HG03139 (cell line): ENCODE data around the gene POLN.

Experiments used
- ATAC-seq: cut with Tn5 transposase; IDR thresholded peaks from one replicate; pipeline ENCODE4 v1.9.1; 2021; ENCODE audit not compliant: unreplicated experiment

The POLN gene

DNA sequence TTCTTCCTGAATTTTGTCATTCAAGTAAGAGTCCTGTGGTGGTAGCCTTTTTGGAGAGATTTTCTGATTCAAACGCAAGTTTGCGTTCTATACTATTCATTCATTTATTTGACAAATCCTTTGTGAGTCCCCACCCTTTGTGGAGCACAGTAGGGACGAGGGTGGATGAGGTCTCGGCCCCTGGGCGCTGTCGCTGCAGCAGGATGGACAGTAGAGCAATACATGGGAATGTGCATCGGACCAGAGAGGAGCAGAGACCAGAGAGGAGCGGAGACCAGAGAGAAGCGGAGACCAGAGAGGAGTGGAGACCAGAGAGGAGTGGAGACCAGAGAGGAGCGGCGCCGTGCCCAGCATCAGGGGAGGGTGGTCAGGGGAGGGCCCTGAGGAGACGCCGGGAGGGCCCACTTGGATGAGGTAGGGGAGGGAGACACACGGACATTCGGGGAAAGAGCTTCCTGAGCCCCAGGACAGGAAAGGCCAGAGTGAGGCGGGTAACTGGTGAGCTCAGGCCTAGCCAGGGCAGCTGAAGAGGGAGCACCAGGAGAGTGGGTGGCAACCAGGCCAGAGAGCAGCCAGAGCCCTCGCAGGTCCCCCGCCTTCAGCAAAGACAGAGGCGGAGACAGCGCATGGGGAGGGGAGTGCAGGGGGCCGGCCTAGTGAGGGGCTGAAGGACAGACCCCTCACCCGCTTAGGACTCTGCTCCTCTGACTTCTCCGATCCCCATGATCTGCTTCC lies 115.4 kb downstream of the POLN start:
- ATAC-seq: no peak

DNA sequence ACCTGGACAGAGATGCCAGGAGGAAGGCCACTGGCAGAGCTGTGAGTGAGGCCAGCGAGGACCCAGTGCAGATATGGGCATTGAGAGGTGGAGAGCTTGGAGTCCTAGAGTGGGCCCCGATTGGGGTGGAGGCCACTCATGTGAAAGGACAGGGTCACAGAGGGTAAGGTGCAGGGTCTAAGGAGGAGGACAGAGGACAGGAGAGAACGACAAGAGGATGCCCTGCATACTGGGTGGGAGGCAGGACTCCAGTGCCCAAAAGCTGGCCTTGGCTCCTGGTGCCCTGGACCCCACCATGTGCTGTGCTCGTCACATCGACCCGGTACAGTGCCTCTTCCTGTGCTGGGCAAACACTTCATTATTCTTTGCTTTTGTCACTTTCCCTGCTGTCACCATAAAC lies 116.1 kb downstream of the POLN start:
- no peak for ATAC-seq

DNA sequence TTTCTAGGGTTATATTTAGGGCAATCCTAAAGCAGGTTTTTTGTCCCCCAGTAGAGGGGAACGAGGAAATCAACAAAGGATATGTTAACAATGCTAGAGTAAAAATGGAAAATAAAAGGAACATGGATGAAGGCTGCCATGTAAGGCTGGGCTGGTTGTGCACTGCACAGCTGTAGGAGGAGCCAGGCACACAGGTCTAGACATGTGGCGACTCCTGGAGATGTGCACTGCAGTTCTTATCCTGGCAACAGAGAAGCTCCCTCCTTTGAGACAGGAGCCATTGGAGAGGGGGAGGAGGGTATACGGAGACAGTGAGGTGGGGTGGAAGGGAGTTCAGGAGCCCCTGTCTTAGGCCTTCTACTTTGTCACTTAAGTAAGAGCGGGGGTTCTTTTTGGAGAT lies 116.9 kb downstream of the POLN start:
- ATAC-seq: no peak

DNA sequence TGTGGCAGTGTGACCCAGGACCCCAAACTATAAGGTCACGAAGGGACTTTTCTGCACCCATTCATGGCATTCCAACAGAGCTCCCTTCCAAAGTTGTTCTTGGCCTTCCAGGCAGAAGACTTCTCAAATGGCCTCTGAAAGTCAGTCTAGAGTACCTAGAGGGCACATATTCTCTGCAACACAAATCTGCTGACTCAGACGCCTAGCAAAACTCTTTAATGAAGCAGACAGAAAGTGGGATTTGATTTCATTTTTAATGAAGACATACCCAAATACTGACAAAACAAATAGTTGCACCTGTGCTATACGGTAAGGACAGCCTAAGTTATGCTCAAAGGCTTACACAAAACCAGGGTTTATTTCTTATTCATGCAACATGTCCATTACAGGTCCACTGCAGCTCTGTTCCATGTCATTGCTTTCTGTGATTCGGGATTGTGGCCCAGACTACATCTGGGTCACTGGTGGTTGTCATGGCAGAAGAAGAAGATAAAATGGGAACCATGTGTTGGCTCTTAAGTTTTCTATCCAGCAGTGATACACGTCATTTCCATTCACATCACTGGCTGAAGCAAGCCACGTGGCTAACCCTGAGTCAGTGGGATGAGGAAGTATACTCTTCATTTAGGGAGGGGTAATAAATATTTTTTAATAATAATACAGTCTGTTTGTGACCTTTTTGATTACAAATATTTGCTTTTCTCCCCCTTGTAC lies 125.1 kb downstream of the POLN start:
- ATAC-seq: no peak

DNA sequence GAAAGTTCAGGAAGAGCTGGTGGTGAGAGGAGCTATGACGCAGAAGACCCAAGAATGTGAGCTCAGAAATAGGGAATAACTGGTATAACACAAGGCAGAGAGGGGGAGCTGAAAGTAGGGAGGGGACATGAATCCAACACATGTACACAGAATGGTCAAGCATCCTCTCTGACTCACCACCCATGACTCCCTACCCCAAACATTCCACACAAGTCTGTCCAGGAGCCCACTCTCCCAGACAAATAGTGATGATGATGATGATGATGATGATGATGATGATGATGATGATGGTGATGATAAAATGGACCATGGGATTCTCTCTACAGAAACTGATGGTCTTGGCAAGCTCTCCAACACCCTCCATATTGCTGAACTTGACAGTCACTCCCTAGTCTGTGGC lies 136.4 kb downstream of the POLN start:
- no peak for ATAC-seq

DNA sequence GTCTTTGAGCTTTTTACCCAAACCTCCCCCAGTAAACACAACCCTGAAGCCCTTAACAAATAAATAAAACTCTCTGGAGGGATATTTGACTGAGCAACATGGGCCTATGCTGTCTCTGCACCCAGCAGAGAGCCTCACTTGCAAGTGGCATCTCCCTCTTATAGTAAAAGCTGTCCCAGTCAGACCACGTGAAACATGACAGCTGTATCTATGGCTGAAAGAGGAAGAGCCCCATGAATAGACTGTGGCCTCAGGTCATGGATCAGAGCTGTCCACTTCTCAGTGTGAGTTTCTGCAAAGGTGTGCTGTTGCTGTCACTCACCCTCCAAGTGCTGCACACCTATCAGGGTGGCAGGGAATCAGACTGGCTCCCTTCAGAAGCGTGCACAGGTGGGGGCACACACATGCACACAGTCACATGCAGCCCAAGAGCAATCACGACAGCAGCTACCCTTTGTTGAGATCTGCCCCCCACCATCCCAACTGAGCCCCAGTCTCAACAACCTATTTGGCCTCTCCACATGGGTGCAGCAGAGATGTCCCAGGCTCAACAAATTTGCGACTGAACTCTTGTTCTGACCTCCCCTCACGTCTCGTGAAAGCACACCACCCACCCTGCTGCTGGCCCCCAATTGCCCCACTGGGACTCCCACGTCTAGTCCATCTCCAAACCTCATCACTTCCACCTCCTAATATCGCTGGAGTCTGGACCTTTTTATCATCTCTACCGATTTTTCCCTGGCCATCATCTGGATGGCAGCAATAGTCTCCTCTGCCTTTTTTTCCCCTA lies 137.2 kb downstream of the POLN start:
- ATAC-seq: no peak

DNA sequence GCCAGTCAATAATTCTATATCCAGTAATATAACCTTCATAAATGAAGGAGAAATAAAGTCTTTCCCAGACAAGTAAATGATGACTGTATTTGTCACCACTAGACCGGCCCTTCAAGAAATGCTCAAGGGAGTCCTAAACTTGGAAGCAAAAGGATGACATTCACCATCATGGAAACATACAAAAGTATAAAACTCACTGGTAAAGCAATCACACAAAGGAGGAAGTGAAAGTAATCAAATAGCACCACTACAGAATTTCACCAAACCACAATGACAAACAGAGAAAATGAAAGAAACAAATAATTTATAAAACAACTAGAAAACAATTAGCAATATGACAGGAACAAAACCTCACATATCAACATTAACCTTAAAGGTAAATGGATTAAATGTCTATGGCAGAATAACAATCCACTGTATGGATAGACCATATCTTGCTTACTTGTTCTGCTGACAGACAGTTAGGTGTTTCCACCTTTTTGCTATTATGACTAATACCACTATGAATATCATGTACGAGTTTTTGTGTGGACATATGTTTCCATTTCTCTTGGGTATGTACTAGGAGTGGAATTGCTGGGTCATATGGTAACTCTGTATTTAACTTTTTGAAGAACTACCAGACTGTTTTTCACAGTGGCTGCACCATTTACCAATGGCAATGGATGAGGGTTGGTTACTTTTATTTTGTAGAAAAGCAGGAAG lies 137.9 kb downstream of the POLN start:
- no peak for ATAC-seq

DNA sequence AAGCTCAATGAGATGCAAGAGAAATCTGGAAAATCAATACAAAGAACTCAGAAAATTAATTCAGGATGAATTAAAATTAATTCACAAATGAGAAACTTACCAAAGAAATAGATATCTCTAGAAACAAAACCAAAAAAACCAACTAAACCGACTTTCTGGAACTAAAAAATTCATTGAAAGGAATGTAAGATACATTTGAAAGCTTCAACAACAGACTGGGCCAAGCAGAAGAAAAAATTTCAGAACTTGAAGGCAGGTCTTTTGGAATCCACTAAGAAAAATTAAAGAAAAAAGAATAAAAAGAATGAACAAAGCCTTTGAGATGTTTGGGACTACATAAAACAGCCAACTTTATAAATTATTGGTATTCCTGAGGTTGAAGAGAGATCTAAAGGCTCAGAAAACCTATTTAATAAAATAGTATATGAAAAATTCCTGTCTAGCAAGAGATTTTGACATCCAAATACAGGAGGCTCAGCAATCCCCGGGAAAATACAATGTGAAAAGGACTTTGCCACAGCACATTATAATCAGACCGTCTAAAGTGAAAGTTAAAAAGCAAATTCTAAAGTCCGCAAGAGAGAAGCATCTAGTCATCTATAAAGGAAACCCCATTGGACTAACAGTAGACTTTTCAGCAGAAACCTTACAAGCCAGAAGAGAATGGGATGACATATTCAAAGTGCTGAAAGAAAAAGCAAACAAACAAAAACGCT lies 138.6 kb downstream of the POLN start:
- ATAC-seq: no peak

DNA sequence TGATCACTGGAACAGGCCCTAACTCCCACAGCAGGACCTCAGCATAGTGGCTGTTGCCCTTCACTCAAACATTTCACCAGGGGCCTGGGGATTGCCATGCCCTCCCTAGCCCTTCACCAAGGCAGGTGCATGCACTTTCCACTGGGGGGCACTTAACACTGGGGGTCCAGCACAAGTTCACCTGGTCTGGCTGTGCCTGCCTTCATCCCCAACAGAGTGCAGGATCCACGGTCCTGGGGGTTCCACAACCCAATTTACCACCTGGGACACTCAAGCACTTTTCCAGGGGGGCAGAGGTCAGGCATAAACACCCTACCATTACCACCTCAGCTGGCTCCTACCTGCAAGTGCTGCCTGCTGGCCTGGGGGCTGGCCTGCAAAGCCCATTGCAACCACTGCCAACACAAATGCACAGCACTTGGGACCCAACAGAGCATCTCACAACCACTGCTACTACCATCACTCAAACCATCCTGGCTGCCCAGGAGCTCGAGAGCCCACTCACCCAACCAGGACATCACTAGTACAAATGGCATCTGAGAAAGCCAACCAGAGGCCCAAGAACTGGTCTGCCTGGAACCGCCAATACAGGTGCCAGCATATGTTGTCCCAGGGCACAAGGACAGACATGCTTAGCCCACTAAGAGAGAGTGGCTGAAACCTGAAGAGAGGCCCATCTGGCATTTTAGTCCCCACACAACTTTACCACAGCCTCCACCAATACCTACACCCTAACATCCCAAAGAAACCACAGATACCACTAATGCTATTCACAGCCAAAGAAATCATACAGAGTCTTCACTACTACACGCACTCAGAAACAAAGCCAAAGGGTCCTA lies 139.7 kb downstream of the POLN start:
- no peak for ATAC-seq

DNA sequence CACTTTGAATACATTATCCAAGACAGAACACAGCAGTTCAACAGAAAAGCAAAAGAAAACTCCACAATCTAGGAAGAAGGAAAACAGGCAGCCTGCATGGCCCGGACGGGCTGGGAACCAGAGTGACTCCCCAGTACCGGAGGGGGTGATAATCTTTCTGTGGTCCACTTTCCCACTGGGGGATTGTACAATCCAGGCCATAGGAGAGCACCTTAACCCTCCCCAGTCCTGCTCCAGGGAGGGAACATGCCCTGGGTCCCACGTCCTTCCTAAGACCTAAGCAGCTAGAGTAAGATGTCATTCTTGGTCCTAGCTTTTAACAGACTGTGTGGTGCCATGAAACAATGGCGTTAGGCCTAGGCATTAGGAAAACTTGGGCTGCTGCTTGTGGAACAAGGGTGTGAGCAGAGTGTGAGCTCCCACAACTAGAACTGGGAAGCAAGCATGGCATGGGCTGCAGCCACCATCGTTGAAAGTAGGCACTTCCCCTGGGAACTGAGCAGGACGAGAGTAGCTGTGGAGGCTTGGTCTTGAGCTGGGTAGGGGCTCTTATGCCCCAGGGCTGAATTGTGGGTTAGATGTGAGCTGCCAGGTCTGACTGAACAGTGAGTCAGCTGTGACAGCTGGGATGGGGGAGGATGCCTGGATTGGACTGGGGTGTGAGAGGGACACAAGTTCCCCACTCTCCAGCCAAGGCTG lies 140.4 kb downstream of the POLN start:
- no peak for ATAC-seq

DNA sequence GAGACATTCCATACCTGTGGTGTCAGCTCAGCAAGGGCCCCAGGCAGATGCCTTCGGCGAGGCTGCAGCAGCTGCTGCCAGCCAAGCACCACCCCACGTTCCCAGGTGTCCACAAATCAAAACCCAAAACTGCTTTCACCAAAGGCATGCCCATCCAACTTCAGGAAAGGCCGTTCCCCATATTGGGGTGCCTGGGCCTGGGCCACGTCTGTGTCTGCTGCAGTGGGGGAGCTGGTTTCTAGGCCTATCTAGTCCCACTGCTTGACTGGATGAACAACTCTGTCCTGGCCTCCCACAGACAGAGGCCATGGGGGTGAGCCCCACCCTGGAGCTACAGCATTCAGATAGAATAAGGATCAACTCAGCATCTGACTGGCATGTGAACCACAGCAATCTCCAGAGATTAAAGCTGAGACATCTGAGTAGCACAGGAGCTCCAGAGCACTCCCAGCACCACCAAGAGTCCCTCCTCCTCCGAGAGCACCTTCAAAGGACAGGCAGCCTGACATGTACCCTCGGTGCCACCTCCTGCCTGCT lies 145.8 kb downstream of the POLN start:
- ATAC-seq: no peak

DNA sequence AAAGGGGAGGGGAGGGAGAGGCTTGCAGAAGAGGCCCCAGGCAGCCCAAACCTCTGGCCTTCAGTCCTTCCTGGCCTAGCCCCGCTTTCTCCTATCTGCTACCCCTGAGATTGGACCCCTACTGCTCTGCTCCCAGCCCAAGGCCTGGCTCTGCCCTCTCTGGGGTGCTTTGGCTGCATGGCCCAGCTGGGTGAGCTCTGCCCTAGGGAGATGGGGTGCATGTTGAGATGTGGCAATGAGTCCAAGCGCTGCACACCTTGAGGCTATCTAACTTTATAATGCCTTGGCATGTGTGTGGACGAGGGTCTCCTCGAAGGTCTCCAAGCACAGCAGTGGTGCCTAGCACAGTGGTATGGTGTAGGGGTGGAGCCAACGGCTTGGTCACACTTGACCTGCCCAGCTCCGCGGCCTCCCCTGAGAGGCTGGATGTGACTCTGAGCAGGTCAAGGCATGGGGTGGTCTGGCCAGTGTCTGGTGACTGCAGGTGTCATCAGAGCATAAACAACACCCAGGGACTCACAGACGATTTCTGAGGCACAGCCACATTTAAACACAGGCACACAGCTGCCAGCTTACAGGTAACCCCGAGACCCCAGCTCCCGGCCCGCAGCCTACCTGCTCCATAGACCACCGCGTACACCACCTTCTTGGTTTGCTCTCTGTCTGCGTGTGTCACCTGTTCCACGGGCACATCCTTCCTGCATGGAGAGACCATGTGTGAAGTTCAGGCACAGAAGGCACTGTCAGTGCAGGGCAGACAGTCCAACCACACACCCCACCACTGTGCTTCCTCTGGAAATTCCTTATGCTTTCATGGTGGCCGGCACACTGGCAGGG lies 146.5 kb downstream of the POLN start:
- ATAC-seq: no peak

DNA sequence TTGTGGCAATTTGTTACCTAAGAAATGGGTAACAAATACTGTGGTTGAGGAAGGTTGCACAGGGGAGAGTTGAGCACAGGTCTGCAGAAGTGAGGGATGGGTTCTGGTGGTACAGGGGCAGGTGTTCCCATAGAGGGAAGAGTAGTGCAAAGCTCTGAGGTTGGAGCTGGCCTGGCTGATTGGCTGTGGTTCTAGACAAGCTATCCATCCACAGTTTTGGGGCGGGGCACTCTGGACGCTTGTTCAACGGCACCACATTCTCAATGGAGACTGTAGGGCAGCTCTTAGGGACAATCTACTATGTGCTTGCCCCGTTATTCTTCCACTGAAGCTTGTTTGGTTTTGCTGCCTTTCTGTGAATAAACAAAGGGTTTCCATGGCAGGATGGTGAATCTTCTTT lies 147.4 kb downstream of the POLN start:
- ATAC-seq: no peak

DNA sequence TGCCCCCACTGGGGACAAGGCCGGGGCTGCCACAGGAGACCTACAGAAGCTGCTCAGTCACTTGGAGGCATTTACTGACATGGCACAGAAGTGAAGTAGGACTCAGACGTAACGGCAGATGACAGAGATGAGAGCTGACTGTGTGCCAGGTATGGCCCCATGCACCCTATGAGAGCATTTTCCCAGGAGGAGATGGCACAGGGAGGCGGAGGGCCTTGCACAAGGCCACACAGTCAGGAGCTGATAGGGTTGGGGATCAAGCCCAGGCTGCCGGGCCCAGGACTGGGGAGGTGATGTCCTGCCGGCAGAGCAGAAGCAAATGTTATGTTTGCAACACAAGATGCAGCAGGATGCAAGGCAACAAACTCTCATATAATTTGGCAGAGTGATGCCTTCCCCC lies 148.7 kb downstream of the POLN start:
- no peak for ATAC-seq

DNA sequence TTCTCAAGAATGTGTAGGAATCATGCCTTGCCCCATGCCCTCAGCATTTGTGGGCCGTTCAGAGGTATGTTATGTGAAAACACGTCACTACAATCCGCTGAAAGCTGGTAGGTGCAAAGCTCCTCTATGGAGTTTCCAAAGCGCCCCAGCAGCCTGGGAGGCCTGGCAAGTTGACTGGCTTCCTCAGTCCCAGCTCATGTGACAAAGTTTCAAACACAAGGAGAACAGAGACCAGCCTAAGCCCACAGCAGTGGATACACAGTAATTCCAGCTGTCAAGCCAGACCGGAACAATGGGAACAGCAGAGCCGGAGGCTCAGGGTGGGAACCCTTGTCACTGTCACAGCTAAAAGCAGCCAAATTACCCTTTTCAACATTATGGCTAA lies 149.3 kb downstream of the POLN start:
- no peak for ATAC-seq

DNA sequence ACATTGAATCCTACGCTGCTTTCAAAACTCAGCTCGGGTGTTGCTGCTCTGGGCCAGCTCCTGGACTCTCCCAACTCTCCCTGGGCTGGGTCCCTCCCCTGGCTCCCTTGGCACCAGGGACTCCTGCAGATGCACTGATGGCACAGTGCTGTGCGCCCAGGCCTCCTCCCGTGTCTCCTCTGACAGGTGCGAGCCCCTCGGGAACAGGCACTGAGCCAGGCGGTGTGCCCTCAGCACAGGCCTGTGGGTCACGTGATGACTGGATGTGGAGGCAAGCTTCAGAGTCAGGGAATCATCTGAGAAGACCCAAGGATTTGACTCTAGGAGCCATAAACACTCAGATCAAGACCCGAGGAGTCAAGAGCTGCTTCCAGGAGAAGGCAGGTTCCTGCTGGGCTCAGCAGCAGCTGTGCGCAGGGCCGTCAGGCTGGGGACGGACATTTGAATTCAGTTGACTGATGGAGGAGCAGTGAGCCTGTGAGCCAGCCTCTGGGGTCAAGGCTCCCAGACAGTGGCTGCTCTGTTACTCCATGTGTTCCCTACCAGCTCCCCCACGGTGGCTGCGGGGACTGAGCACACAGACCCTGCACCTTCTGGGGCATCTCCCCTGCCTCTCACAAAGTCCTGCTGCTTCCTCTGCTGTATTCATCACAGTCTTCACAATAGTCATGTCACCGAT lies 149.8 kb downstream of the POLN start:
- ATAC-seq: no peak

DNA sequence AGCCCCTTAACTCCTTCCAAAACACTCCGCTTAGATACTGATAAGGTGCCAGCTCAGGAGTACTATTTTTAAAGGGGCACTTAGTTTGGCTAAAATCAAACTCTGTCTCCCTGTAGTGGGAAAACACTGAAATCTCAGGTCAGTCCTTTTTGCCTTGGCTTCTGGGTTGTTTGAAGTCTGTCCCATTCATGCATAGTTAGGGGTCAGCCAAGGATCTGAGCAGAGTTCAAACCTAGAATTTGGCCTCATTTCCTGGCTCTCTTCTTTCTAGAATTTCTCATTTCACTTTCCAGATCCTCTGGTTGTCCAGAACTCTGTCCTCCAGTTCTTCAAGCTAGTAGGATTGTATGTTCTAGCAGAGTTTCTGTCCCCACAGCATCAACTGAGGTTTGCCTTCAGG lies 151.3 kb downstream of the POLN start:
- no peak for ATAC-seq

DNA sequence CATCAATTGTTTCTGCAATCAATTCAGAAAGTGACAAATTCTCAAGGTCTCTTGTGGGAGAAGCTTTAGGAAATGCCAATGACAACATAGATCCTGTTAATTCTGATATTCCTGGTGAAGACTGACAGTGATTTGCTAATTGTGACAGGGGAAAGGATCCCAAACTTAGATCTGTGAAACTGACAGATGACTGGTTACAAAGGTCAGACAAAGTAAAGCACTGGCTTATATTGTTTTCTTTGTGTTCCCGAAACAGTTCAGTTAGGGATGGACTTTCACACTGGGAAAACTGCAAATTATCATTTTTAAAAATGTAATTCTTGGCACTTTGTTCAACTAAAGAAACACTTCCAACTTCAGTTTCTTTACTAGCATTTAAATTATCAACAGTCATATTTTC lies 152.7 kb downstream of the POLN start:
- ATAC-seq: no peak
